HEK293 (cell line): ENCODE results near the gene TPCN2.

Experiments
- CTCF ChIA-PET: fragments of 350-600 bp; formaldehyde crosslinking; extraction: SDS; loops from one replicate; lab custom pipeline; 2021; ENCODE audit warnings: antibody characterized with exemption; lab: Yijun Ruan, JAX
- POLR2A ChIA-PET: fragments of 300-600 bp; formaldehyde crosslinking; extraction: SDS; loops from one replicate; lab custom pipeline; 2020; ENCODE audit warnings: antibody characterized with exemption, inconsistent platforms; lab: Yijun Ruan, JAX
- H3K27ac ChIP-seq: fragments of 200-500 bp; sonication (Bioruptor generic); 2 replicates; pipeline ENCODE4 v1.5.1; 2014; ENCODE audit warnings: low read depth, low read length, control low read depth, inconsistent platforms; ENCODE audit errors: extremely low read depth
- H3K36me3 ChIP-seq, 2 experiments: fragments of 200-500 bp in 1 of 2; sonication (Bioruptor generic) in 1 of 2; 1 replicate in 1 of 2; 2 replicates in 1 of 2; pipeline ENCODE4 v1.5.1; 2014 to 2017; ENCODE audit warnings: inconsistent platforms in 2 of 2, low read length in 2 of 2; ENCODE audit not compliant: control insufficient read depth in 2 of 2, insufficient read depth in 1 of 2
- H3K4me1 ChIP-seq: fragments of 200-500 bp; sonication (Bioruptor generic); 2 replicates; pipeline ENCODE4 v1.5.1; 2014; ENCODE audit warnings: mild to moderate bottlenecking, low read length, inconsistent platforms; ENCODE audit not compliant: control insufficient read depth, insufficient read depth
- H3K4me3 ChIP-seq: 2 replicates; pipeline ENCODE4 v1.5.1; 2011; ENCODE audit warnings: low read depth, mild to moderate bottlenecking, control low read depth, low read length, moderate library complexity
- H3K9me3 ChIP-seq: fragments of 200-500 bp; sonication (Bioruptor generic); 2 replicates; pipeline ENCODE4 v1.5.1; 2014; ENCODE audit warnings: low read depth, low read length, inconsistent platforms; ENCODE audit not compliant: control insufficient read depth, insufficient read depth
- AEBP2 ChIP-seq: fragments of 450-650 bp; formaldehyde crosslinking; IDR thresholded peaks from 2 replicates; pipeline ENCODE4 v1.5.1; 2016; ENCODE audit warnings: missing biosample characterization, missing genetic modification characterization, borderline replicate concordance
- ATF2 ChIP-seq: fragments of 450-650 bp; formaldehyde crosslinking; IDR thresholded peaks from 2 replicates; pipeline ENCODE4 v1.5.1; 2016; ENCODE audit warnings: missing biosample characterization, missing genetic modification characterization, low read depth
- GLI4 ChIP-seq: fragments of 450-650 bp; formaldehyde crosslinking; IDR thresholded peaks from 2 replicates; pipeline ENCODE4 v1.5.1; 2016; ENCODE audit warnings: missing biosample characterization, missing genetic modification characterization
- KLF1 ChIP-seq: fragments of 450-650 bp; formaldehyde crosslinking; IDR thresholded peaks from 2 replicates; pipeline ENCODE4 v1.5.1; 2016; ENCODE audit warnings: missing biosample characterization, missing genetic modification characterization
- PATZ1 ChIP-seq: fragments of 450-650 bp; formaldehyde crosslinking; IDR thresholded peaks from 2 replicates; pipeline ENCODE4 v1.5.1; 2016; ENCODE audit warnings: missing biosample characterization, missing genetic modification characterization
- PRDM4 ChIP-seq: fragments of 450-650 bp; formaldehyde crosslinking; IDR thresholded peaks from 2 replicates; pipeline ENCODE4 v1.5.1; 2017; ENCODE audit warnings: missing biosample characterization, missing genetic modification characterization
- ZBTB20 ChIP-seq: fragments of 450-650 bp; formaldehyde crosslinking; IDR thresholded peaks from 2 replicates; pipeline ENCODE4 v1.5.1; 2016; ENCODE audit warnings: missing biosample characterization, missing genetic modification characterization
- ZBTB49 ChIP-seq: fragments of 450-650 bp; formaldehyde crosslinking; IDR thresholded peaks from 2 replicates; pipeline ENCODE4 v1.5.1; 2016; ENCODE audit warnings: missing biosample characterization, missing genetic modification characterization, low read depth
- ZNF121 ChIP-seq: fragments of 450-650 bp; formaldehyde crosslinking; IDR thresholded peaks from 2 replicates; pipeline ENCODE4 v1.5.1; 2016; ENCODE audit warnings: missing biosample characterization, missing genetic modification characterization
- ZNF132 ChIP-seq: fragments of 450-650 bp; formaldehyde crosslinking; IDR thresholded peaks from 2 replicates; pipeline ENCODE4 v1.5.1; 2017; ENCODE audit warnings: missing biosample characterization, missing genetic modification characterization, borderline replicate concordance
- ZNF18 ChIP-seq: fragments of 450-650 bp; formaldehyde crosslinking; IDR thresholded peaks from 2 replicates; pipeline ENCODE4 v1.5.1; 2016; ENCODE audit warnings: missing biosample characterization, missing genetic modification characterization
- ZNF266 ChIP-seq: fragments of 450-650 bp; formaldehyde crosslinking; IDR thresholded peaks from 2 replicates; pipeline ENCODE4 v1.5.1; 2016; ENCODE audit warnings: missing biosample characterization, missing genetic modification characterization, low read depth
- ZNF501 ChIP-seq: fragments of 450-650 bp; formaldehyde crosslinking; IDR thresholded peaks from 2 replicates; pipeline ENCODE4 v1.5.1; 2016; ENCODE audit warnings: missing biosample characterization, missing genetic modification characterization
- ZNF558 ChIP-seq: fragments of 450-650 bp; formaldehyde crosslinking; IDR thresholded peaks from 2 replicates; pipeline ENCODE4 v1.5.1; 2016; ENCODE audit warnings: missing biosample characterization, missing genetic modification characterization
- ZNF600 ChIP-seq: fragments of 450-650 bp; formaldehyde crosslinking; IDR thresholded peaks from 2 replicates; pipeline ENCODE4 v1.5.1; 2016; ENCODE audit warnings: missing biosample characterization, missing genetic modification characterization
- ZNF610 ChIP-seq: fragments of 450-650 bp; formaldehyde crosslinking; IDR thresholded peaks from 2 replicates; pipeline ENCODE4 v1.5.1; 2016; ENCODE audit warnings: missing biosample characterization, missing genetic modification characterization, borderline replicate concordance
- ZNF626 ChIP-seq: fragments of 450-650 bp; sonication (Bioruptor Pico); formaldehyde crosslinking; IDR thresholded peaks from 2 replicates; pipeline ENCODE4 v1.5.1; 2018; ENCODE audit warnings: missing biosample characterization, missing genetic modification characterization, inconsistent platforms
- ZSCAN5A ChIP-seq: fragments of 450-650 bp; formaldehyde crosslinking; IDR thresholded peaks from 2 replicates; pipeline ENCODE4 v1.5.1; 2016; ENCODE audit warnings: missing biosample characterization, missing genetic modification characterization

The TPCN2 gene

GRCh38 chr11:69157156-69157821, 108.6 kb downstream of the TPCN2 start (continued):
- TF ChIP-seq ZNF18 (tag by site-specific recombination), result no peak
- no peak for TF ChIP-seq ZNF610 (tag by site-specific recombination)
- TF ChIP-seq ZNF501 (tag by site-specific recombination), result no peak
- TF ChIP-seq ZNF558 (tag by site-specific recombination), result no peak

GRCh38 chr11:69157822-69158231, 109.1 kb downstream of the TPCN2 start:
- no peaks in the 10 kb centered on the region for H3K9me3 ChIP-seq
- ChIA-PET CTCF (interaction anchor here (2.2 kb wide), 1 partner anchor 26 kb away, joined by 9 read pairs; no protein-coding TSS in a partner anchor), POLR2A (interaction anchor here (1.3 kb wide), 1 partner anchor 9 kb away, joined by 6 read pairs; no protein-coding TSS in a partner anchor)

More at GRCh38 chr11:69157822-69158231, 109.1 kb downstream of the TPCN2 start:
- Histone ChIP-seq H3K27ac (no peak overlapping the region), H3K4me3 (no peak overlapping the region), H3K4me1 (no peaks in the 10 kb centered on the region), H3K36me3 (no peaks in the 10 kb centered on the region)
- TF ChIP-seq PRDM4 (tag by site-specific recombination), result no peak
- TF ChIP-seq KLF1 (tag by site-specific recombination), result no peak
- no peak for TF ChIP-seq ZBTB20 (tag by site-specific recombination)
- no peak for TF ChIP-seq ZNF266 (tag by site-specific recombination)
- TF ChIP-seq ZNF132, result no peak
- TF ChIP-seq ZNF626, result no peak
- TF ChIP-seq ZNF121 (tag by site-specific recombination), result no peak
- TF ChIP-seq ATF2 (tag by site-specific recombination), result no peak
- TF ChIP-seq PATZ1 (tag by site-specific recombination), result no peak
- TF ChIP-seq ZBTB49, result no peak
- no peak for TF ChIP-seq ZNF600 (tag by site-specific recombination)
- TF ChIP-seq AEBP2, result no peak
- TF ChIP-seq GLI4 (tag by site-specific recombination), result no peak
- TF ChIP-seq ZSCAN5A (tag by site-specific recombination), result no peak
